ENCODE results near the gene SPATA3.

SPATA3 gene

GRCh38 chr2:231036131-231036530 lies 40.2 kb downstream of the SPATA3 start:
- no peak for TF ChIP-seq CTCF (IDR thresholded peaks at IDR 0.05)

GRCh38 chr2:231036578-231037106 lies 40.7 kb downstream of the SPATA3 start:
- no peak for TF ChIP-seq CTCF (IDR thresholded peaks at IDR 0.05)

- TF ChIP-seq CTCF (IDR thresholded peaks at IDR 0.05) = no peak
Observed at GRCh38 chr2:231037202-231037730, 41.3 kb downstream of the SPATA3 start, which contains the start of gene C2orf72. Gene C2orf72 (plus strand): TSS chr2:231037523. CDS start chr2:231037566, 43 bp downstream.

- TF ChIP-seq CTCF (IDR thresholded peaks at IDR 0.05) = no peak; the same call in 1 of the 2 replicates
Observed at GRCh38 chr2:231037731-231038482, 42.0 kb downstream of the SPATA3 start.

GRCh38 chr2:231038483-231039293 lies 42.8 kb downstream of the SPATA3 start:
- no peak for TF ChIP-seq CTCF (IDR thresholded peaks at IDR 0.05)

GRCh38 chr2:231039294-231039664 lies 43.4 kb downstream of the SPATA3 start:
- TF ChIP-seq CTCF (IDR thresholded peaks at IDR 0.05) = no peak

GRCh38 chr2:231039821-231040364 lies 44.0 kb downstream of the SPATA3 start:
- TF ChIP-seq CTCF (IDR thresholded peaks at IDR 0.05) = no peak

All from LNCAP (cell line).